Neural progenitor cell (in vitro differentiated cells): Measurements from ENCODE around the gene TRIM28. TPM values are rescaled to one million over a fixed set of nuclear protein-coding genes. Genes with fewer than 3 reads are reported as not detected.

Experiments
- DNase-seq: peaks from one replicate; pipeline ENCODE4 v3.0.0-alpha.2; 2016; ENCODE audit warnings: low spot score
- H2AFZ ChIP-seq: fragments of 200-600 bp; sonication (generic); replicated peaks from 2 replicates; pipeline ENCODE4 v1.6.1; 2016; ENCODE audit warnings: antibody characterized with exemption
- H3F3A ChIP-seq: fragments of 200-600 bp; sonication (generic); 2 replicates; pipeline ENCODE4 v1.6.1; 2016; ENCODE audit warnings: antibody characterized with exemption, low read depth
- H3K27ac ChIP-seq: fragments of 200-600 bp; sonication (generic); 2 replicates; pipeline ENCODE4 v1.5.1; 2016; ENCODE audit warnings: mild to moderate bottlenecking
- H3K27me3 ChIP-seq: fragments of 200-600 bp; sonication (generic); 2 replicates; pipeline ENCODE4 v1.6.1; 2016; ENCODE audit warnings: mild to moderate bottlenecking, moderate library complexity
- H3K36me3 ChIP-seq: fragments of 200-600 bp; sonication (generic); 2 replicates; pipeline ENCODE4 v1.5.1; 2016
- H3K4me1 ChIP-seq: fragments of 200-600 bp; sonication (generic); 2 replicates; pipeline ENCODE4 v1.6.1; 2016; ENCODE audit warnings: mixed run types
- H3K4me2 ChIP-seq: fragments of 200-600 bp; sonication (generic); 2 replicates; pipeline ENCODE4 v1.6.1; 2016
- H3K4me3 ChIP-seq: fragments of 200-600 bp; sonication (generic); 2 replicates; pipeline ENCODE4 v1.5.1; 2016
- H3K79me2 ChIP-seq: fragments of 200-600 bp; sonication (generic); 2 replicates; pipeline ENCODE4 v1.6.1; 2016; ENCODE audit warnings: low read depth
- H3K9ac ChIP-seq: fragments of 200-600 bp; sonication (generic); 2 replicates; pipeline ENCODE4 v1.6.1; 2016
- H3K9me3 ChIP-seq: fragments of 200-600 bp; sonication (generic); 2 replicates; pipeline ENCODE4 v1.5.1; 2016; ENCODE audit warnings: low read depth
- H4K20me1 ChIP-seq: fragments of 200-600 bp; sonication (generic); 2 replicates; pipeline ENCODE4 v1.6.1; 2016; ENCODE audit warnings: low read depth
- H3K27ac Mint-ChIP-seq: 3 replicates; pipeline ENCODE4 v1.8.0; 2021; ENCODE audit warnings: mixed read lengths
- H3K27me3 Mint-ChIP-seq: 2 replicates; pipeline ENCODE4 v1.8.0; 2022; ENCODE audit warnings: low read depth, mild to moderate bottlenecking, inconsistent platforms, moderate library complexity, mixed read lengths; ENCODE audit not compliant: insufficient read depth
- H3K36me3 Mint-ChIP-seq: 3 replicates; pipeline ENCODE4 v1.8.0; 2021; ENCODE audit warnings: mixed read lengths
- H3K4me1 Mint-ChIP-seq: 3 replicates; pipeline ENCODE4 v1.8.0; 2021; ENCODE audit warnings: mixed read lengths
- H3K4me3 Mint-ChIP-seq: 3 replicates; pipeline ENCODE4 v1.8.0; 2021; ENCODE audit warnings: mild to moderate bottlenecking, moderate library complexity, mixed read lengths
- H3K9me3 Mint-ChIP-seq: 3 replicates; pipeline ENCODE4 v1.8.0; 2020; ENCODE audit warnings: mixed read lengths
- CTCF ChIP-seq: fragments of 200-600 bp; sonication (generic); IDR thresholded peaks from 2 replicates; pipeline ENCODE4 v1.5.1; 2017; ENCODE audit warnings: antibody characterized with exemption, mild to moderate bottlenecking
- EZH2 ChIP-seq: fragments of 200-600 bp; sonication (generic); IDR thresholded peaks from 2 replicates; pipeline ENCODE4 v1.6.1; 2017; ENCODE audit warnings: antibody characterized with exemption, mild to moderate bottlenecking, moderate library complexity
- EZH2phosphoT487 ChIP-seq: fragments of 200-600 bp; sonication (generic); IDR thresholded peaks from 2 replicates; pipeline ENCODE4 v1.6.1; 2017; ENCODE audit warnings: antibody characterized with exemption
- total RNA-seq: library from RNA; depleted of rRNA; stranded (reverse); fragments of >200 nt; gene quantifications from 2 replicates; pipeline ENCODE4 v1.2.3, GENCODE V29; 2015; ENCODE audit warnings: low replicate concordance

TRIM28 gene
- total RNA-seq, 1 donor from 2014 or later, result 390 TPM

GRCh38 chr19:58558066-58558622 is 14.3 kb downstream of the TRIM28 start, which contains the start of gene UBE2M:
Gene UBE2M, minus strand, starts transcription at chr19:58558611. Its CDS starts 230 bp downstream, at chr19:58558381.
- peak within 1 kb of the TSS; percentile 100 for H3K27ac ChIP-seq
- H3K4me1 ChIP-seq, result peaks cover 23% of the 10 kb centered on the region
- H3K36me3 ChIP-seq, result no peaks in the 10 kb centered on the region
- H3K9me3 Mint-ChIP-seq, result no peaks in the 10 kb centered on the region
- peaks cover 50% of the 10 kb centered on the region for H3K79me2 ChIP-seq
- peak within 1 kb of the TSS; percentile 99 for H3K9ac ChIP-seq
- H3K27me3 ChIP-seq, result peaks cover 14% of the 10 kb centered on the region
- H3K4me2 ChIP-seq, result peak within 1 kb of the TSS; percentile 98
- H4K20me1 ChIP-seq, result peaks cover 15% of the 10 kb centered on the region
- H3K36me3 Mint-ChIP-seq, result peaks cover 15% of the 10 kb centered on the region
- H3K27me3 Mint-ChIP-seq, result peaks cover 18% of the 10 kb centered on the region
- H3F3A ChIP-seq, result peaks cover 72% of the 10 kb centered on the region
- TF ChIP-seq EZH2phosphoT487, result no peak
- TF ChIP-seq EZH2, result no peak
- TF ChIP-seq CTCF, result no peak
- H3K4me3 ChIP-seq, result peak within 1 kb of the TSS; percentile 65
- H2AFZ ChIP-seq, result peak within 1 kb of the TSS; percentile 86
- H3K4me3 Mint-ChIP-seq, result peak within 1 kb of the TSS; percentile 98
- H3K27ac Mint-ChIP-seq, result peak within 1 kb of the TSS; percentile 99
- peaks cover 47% of the 10 kb centered on the region for H3K4me1 Mint-ChIP-seq
- no peaks in the 10 kb centered on the region for H3K9me3 ChIP-seq
- no peak for DNase-seq

GRCh38 chr19:58558623-58559274 is 14.9 kb downstream of the TRIM28 start:
- TF ChIP-seq EZH2phosphoT487, result no peak
- TF ChIP-seq CTCF, result no peak
- TF ChIP-seq EZH2, result no peak
- Mint-ChIP-seq H3K27me3 (peaks cover 18% of the 10 kb centered on the region), H3K4me3 (peak overlapping the region; percentile 98), H3K9me3 (no peaks in the 10 kb centered on the region), H3K4me1 (peaks cover 44% of the 10 kb centered on the region), H3K36me3 (peaks cover 14% of the 10 kb centered on the region), H3K27ac (peak overlapping the region; percentile 99)
- H3K27me3 ChIP-seq, result peaks cover 20% of the 10 kb centered on the region
- peak overlapping the region; percentile 100 for H3K27ac ChIP-seq
- peak; percentile 100 for DNase-seq
- H4K20me1 ChIP-seq, result peaks cover 15% of the 10 kb centered on the region
- H3K36me3 ChIP-seq, result no peaks in the 10 kb centered on the region
- peak overlapping the region; percentile 86 for H2AFZ ChIP-seq
- peaks cover 70% of the 10 kb centered on the region for H3F3A ChIP-seq
- peak overlapping the region; percentile 81 for H3K4me2 ChIP-seq
- peak overlapping the region; percentile 99 for H3K9ac ChIP-seq
- peak overlapping the region; percentile 65 for H3K4me3 ChIP-seq
- no peaks in the 10 kb centered on the region for H3K9me3 ChIP-seq
- H3K4me1 ChIP-seq, result peaks cover 20% of the 10 kb centered on the region
- H3K79me2 ChIP-seq, result peaks cover 47% of the 10 kb centered on the region

- peaks cover 22% of the 10 kb centered on the region for H3K27me3 ChIP-seq
- peaks cover 40% of the 10 kb centered on the region for H3K79me2 ChIP-seq
- H3K36me3 ChIP-seq, result no peaks in the 10 kb centered on the region
- TF ChIP-seq EZH2 (no peak), CTCF (no peak), EZH2phosphoT487 (no peak)
- H3K4me3 ChIP-seq, result peak overlapping the region; percentile 65
- no peaks in the 10 kb centered on the region for H3K9me3 ChIP-seq
- peak overlapping the region; percentile 60 for H2AFZ ChIP-seq
- Mint-ChIP-seq H3K27me3 (peaks cover 22% of the 10 kb centered on the region), H3K9me3 (no peaks in the 10 kb centered on the region), H3K4me1 (peaks cover 37% of the 10 kb centered on the region), H3K36me3 (peaks cover 14% of the 10 kb centered on the region), H3K27ac (peak overlapping the region; percentile 99), H3K4me3 (peak overlapping the region; percentile 98)
- peak overlapping the region; percentile 91 for H3K27ac ChIP-seq
- peak overlapping the region; percentile 65 for H3K9ac ChIP-seq
- peak overlapping the region; percentile 79 for H3K4me2 ChIP-seq
- peaks cover 63% of the 10 kb centered on the region for H3F3A ChIP-seq
- peaks cover 15% of the 10 kb centered on the region for H4K20me1 ChIP-seq
- peak; percentile 94 for DNase-seq
- peaks cover 17% of the 10 kb centered on the region for H3K4me1 ChIP-seq
Measured at GRCh38 chr19:58559275-58560006, 15.6 kb downstream of the TRIM28 start.
